HG03521 (cell line): ENCODE measurements around the gene RS1.

ENCODE experiments used
- ATAC-seq: cut with Tn5 transposase; IDR thresholded peaks from one replicate; pipeline ENCODE4 v1.9.1; 2021; ENCODE audit warnings: mild to moderate bottlenecking, moderate library complexity; ENCODE audit not compliant: unreplicated experiment

Gene RS1

DNA sequence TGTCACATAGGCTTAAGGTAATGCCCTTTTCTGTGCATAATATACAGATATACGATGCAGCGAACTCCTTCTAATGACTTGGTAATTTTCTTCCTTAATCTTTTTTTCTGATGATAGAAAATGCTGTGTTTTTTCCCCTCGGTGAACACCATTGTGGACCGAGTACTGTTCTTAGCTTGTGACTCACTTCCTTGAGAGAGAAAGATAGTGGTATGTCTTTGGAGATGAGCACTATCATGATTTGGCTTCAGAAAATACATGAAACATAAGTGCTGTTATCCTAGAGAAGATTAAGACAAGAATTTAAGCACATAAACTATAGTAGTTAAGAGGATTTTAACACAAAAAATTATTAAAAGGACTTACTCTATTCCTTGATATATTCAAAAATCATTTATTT lies 63.9 kb downstream of the RS1 start:
- no peak for ATAC-seq

- no peak for ATAC-seq
Observed at GRCh38 chrX:18598413-18598812, 73.5 kb downstream of the RS1 start.

GRCh38 chrX:18596096-18596495 lies 75.8 kb downstream of the RS1 start:
- ATAC-seq, result no peak

- no peak for ATAC-seq
Observed at GRCh38 chrX:18594079-18594478, 77.8 kb downstream of the RS1 start.

- no peak for ATAC-seq
Observed at GRCh38 chrX:18591834-18592233, 80.1 kb downstream of the RS1 start.
